ENCODE data around the gene USP17L28. TPM values are rescaled to one million over a fixed set of nuclear protein-coding genes. Genes with fewer than 3 reads are reported as not detected.
"Not testable (repeated sequence)": the region's sequence is repeated elsewhere in the genome, so short reads cannot be mapped to it uniquely, and the experiment has no call there.

USP17L28 gene
- total and polyA plus RNA-seq, 2 experiments from 2014 or later = not detected

GRCh38 chr4:9384126-9384525 lies 35.4 kb downstream of the USP17L28 start (continued):
- TF ChIP-seq ZNF462 (CRISPR knock-in tag; IDR thresholded peaks at IDR 0.05) = no peak

GRCh38 chr4:9389001-9389400 lies 40.3 kb downstream of the USP17L28 start:
- H3K27me3 Mint-ChIP-seq (ENCODE audit: insufficient read depth, low read depth, poor library complexity); H3K4me2 ChIP-seq; H3K9me2 ChIP-seq (ENCODE audit: insufficient read depth); H3F3A ChIP-seq (replicated peaks; ENCODE audit: low read depth); H3K36me3 ChIP-seq (ENCODE audit: insufficient read depth); H3K4me1 Mint-ChIP-seq; H3K4me3 Mint-ChIP-seq; ATAC-seq; H3K79me2 ChIP-seq (replicated peaks; ENCODE audit: insufficient read depth); H3K27me3 ChIP-seq (ENCODE audit: insufficient read depth); H3K9me3 Mint-ChIP-seq; H3K4me1 ChIP-seq (ENCODE audit: insufficient read depth); H4K20me1 ChIP-seq (replicated peaks; ENCODE audit: insufficient read depth); H3K36me3 Mint-ChIP-seq (ENCODE audit: low read depth); H3K4me3 ChIP-seq; H3K27ac Mint-ChIP-seq; DNase-seq (ENCODE audit: low spot score); H3K27ac ChIP-seq (ENCODE audit: low read depth); H2AFZ ChIP-seq: not testable (repeated sequence)

Other genes with a start within 250 kb of the USP17L28 start
- gene FAM90A26, start 178.5 kb upstream of the USP17L28 start, total RNA-seq (2014; rRNA removed; shearing (Covaris generic)) = not detected in 2 replicates
- 0.10 and 0.12 TPM in 2 replicates for gene FAM90A26, start 178.5 kb upstream of the USP17L28 start, polyA plus RNA-seq (2016; fragmentation: Nextera tagmentation; extraction: Ambion mirVana)
- not detected in 2 replicates for gene USP17L10, start 138.2 kb upstream of the USP17L28 start, total RNA-seq (2014; rRNA removed; shearing (Covaris generic))
- gene USP17L10, start 138.2 kb upstream of the USP17L28 start, polyA plus RNA-seq (2016; fragmentation: Nextera tagmentation; extraction: Ambion mirVana) = not detected in 2 replicates
- not detected in 2 replicates for gene USP17L11, start 133.5 kb upstream of the USP17L28 start, total RNA-seq (2014; rRNA removed; shearing (Covaris generic))
- gene USP17L11, start 133.5 kb upstream of the USP17L28 start, polyA plus RNA-seq (2016; fragmentation: Nextera tagmentation; extraction: Ambion mirVana) = not detected in 2 replicates
- gene USP17L12, start 128.7 kb upstream of the USP17L28 start, total RNA-seq (2014; rRNA removed; shearing (Covaris generic)) = not detected in 2 replicates
- not detected in 2 replicates for gene USP17L12, start 128.7 kb upstream of the USP17L28 start, polyA plus RNA-seq (2016; fragmentation: Nextera tagmentation; extraction: Ambion mirVana)
- not detected in 2 replicates for gene USP17L13, start 124.0 kb upstream of the USP17L28 start, total RNA-seq (2014; rRNA removed; shearing (Covaris generic))
- not detected in 2 replicates for gene USP17L13, start 124.0 kb upstream of the USP17L28 start, polyA plus RNA-seq (2016; fragmentation: Nextera tagmentation; extraction: Ambion mirVana)
- gene USP17L15, start 114.5 kb upstream of the USP17L28 start, total RNA-seq (2014; rRNA removed; shearing (Covaris generic)) = not detected in 2 replicates
- 0.17 TPM in 1 of 2 replicates, not detected in the other for gene USP17L15, start 114.5 kb upstream of the USP17L28 start, polyA plus RNA-seq (2016; fragmentation: Nextera tagmentation; extraction: Ambion mirVana)
- gene USP17L17, start 105.0 kb upstream of the USP17L28 start, total RNA-seq (2014; rRNA removed; shearing (Covaris generic)) = not detected in 2 replicates
- gene USP17L17, start 105.0 kb upstream of the USP17L28 start, polyA plus RNA-seq (2016; fragmentation: Nextera tagmentation; extraction: Ambion mirVana) = not detected in 2 replicates
- gene USP17L18, start 100.3 kb upstream of the USP17L28 start, total RNA-seq (2014; rRNA removed; shearing (Covaris generic)) = not detected in 2 replicates
- not detected in 2 replicates for gene USP17L18, start 100.3 kb upstream of the USP17L28 start, polyA plus RNA-seq (2016; fragmentation: Nextera tagmentation; extraction: Ambion mirVana)
- gene USP17L19, start 95.5 kb upstream of the USP17L28 start, total RNA-seq (2014; rRNA removed; shearing (Covaris generic)) = not detected in 2 replicates
- not detected in 2 replicates for gene USP17L19, start 95.5 kb upstream of the USP17L28 start, polyA plus RNA-seq (2016; fragmentation: Nextera tagmentation; extraction: Ambion mirVana)
- not detected in 2 replicates for gene USP17L20, start 90.8 kb upstream of the USP17L28 start, total RNA-seq (2014; rRNA removed; shearing (Covaris generic))
- gene USP17L20, start 90.8 kb upstream of the USP17L28 start, polyA plus RNA-seq (2016; fragmentation: Nextera tagmentation; extraction: Ambion mirVana) = not detected in 2 replicates
- gene USP17L21, start 86.0 kb upstream of the USP17L28 start, total RNA-seq (2014; rRNA removed; shearing (Covaris generic)) = not detected in 2 replicates
- gene USP17L21, start 86.0 kb upstream of the USP17L28 start, polyA plus RNA-seq (2016; fragmentation: Nextera tagmentation; extraction: Ambion mirVana) = not detected in 2 replicates
- gene USP17L22, start 81.3 kb upstream of the USP17L28 start, total RNA-seq (2014; rRNA removed; shearing (Covaris generic)) = not detected in 2 replicates
- gene USP17L22, start 81.3 kb upstream of the USP17L28 start, polyA plus RNA-seq (2016; fragmentation: Nextera tagmentation; extraction: Ambion mirVana) = not detected in 2 replicates
- gene USP17L24, start 23.7 kb upstream of the USP17L28 start, total RNA-seq (2014; rRNA removed; shearing (Covaris generic)) = not detected in 2 replicates
- not detected in 2 replicates for gene USP17L24, start 23.7 kb upstream of the USP17L28 start, polyA plus RNA-seq (2016; fragmentation: Nextera tagmentation; extraction: Ambion mirVana)
- gene USP17L25, start 19.0 kb upstream of the USP17L28 start, total RNA-seq (2014; rRNA removed; shearing (Covaris generic)) = not detected in 2 replicates
- gene USP17L25, start 19.0 kb upstream of the USP17L28 start, polyA plus RNA-seq (2016; fragmentation: Nextera tagmentation; extraction: Ambion mirVana) = not detected in 2 replicates
- gene USP17L26, start 14.2 kb upstream of the USP17L28 start, total RNA-seq (2014; rRNA removed; shearing (Covaris generic)) = not detected in 2 replicates
- gene USP17L26, start 14.2 kb upstream of the USP17L28 start, polyA plus RNA-seq (2016; fragmentation: Nextera tagmentation; extraction: Ambion mirVana) = not detected in 2 replicates
- not detected in 2 replicates for gene USP17L5, start 9.5 kb upstream of the USP17L28 start, total RNA-seq (2014; rRNA removed; shearing (Covaris generic))
- gene USP17L5, start 9.5 kb upstream of the USP17L28 start, polyA plus RNA-seq (2016; fragmentation: Nextera tagmentation; extraction: Ambion mirVana) = not detected in 2 replicates
- not detected in 2 replicates for gene USP17L27, start 4.7 kb upstream of the USP17L28 start, total RNA-seq (2014; rRNA removed; shearing (Covaris generic))
- not detected in 2 replicates for gene USP17L27, start 4.7 kb upstream of the USP17L28 start, polyA plus RNA-seq (2016; fragmentation: Nextera tagmentation; extraction: Ambion mirVana)
- not detected in 2 replicates for gene USP17L29, start 4.7 kb downstream of the USP17L28 start, total RNA-seq (2014; rRNA removed; shearing (Covaris generic))
- not detected in 2 replicates for gene USP17L29, start 4.7 kb downstream of the USP17L28 start, polyA plus RNA-seq (2016; fragmentation: Nextera tagmentation; extraction: Ambion mirVana)
- gene USP17L30, start 14.2 kb downstream of the USP17L28 start, total RNA-seq (2014; rRNA removed; shearing (Covaris generic)) = not detected in 2 replicates
- not detected in 2 replicates for gene USP17L30, start 14.2 kb downstream of the USP17L28 start, polyA plus RNA-seq (2016; fragmentation: Nextera tagmentation; extraction: Ambion mirVana)
- gene DEFB131A, start 95.5 kb downstream of the USP17L28 start, total RNA-seq (2014; rRNA removed; shearing (Covaris generic)) = not detected in 2 replicates
- not detected in 2 replicates for gene DEFB131A, start 95.5 kb downstream of the USP17L28 start, polyA plus RNA-seq (2016; fragmentation: Nextera tagmentation; extraction: Ambion mirVana)

Measured in GM23338 (cell line).